Measurements from ENCODE around the gene MED12L.
"Not testable (repeated sequence)": the region's sequence is repeated elsewhere in the genome, so short reads cannot be mapped to it uniquely, and the experiment has no call there.

Gene MED12L

DNA sequence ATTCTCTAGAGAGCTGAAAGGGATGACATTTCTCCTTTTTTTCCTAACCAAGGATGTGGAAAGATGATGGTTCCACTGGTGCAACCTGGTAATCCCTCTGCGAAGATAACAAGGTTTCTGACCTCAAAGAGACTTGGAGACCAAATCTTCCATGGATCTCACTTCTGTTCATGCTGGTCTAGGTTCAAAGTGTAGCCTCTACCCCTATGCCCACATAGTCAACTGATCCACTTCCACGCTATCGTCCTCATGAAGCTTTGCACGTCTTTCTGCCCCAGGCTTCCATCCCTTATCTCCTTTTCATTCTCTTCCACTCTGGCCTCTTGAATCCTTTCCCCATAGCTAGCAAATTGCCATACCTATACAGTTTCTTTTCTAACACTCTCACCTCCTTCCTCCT lies 8.8 kb upstream of the MED12L start:
- TF ChIP-seq, protein P1, sequence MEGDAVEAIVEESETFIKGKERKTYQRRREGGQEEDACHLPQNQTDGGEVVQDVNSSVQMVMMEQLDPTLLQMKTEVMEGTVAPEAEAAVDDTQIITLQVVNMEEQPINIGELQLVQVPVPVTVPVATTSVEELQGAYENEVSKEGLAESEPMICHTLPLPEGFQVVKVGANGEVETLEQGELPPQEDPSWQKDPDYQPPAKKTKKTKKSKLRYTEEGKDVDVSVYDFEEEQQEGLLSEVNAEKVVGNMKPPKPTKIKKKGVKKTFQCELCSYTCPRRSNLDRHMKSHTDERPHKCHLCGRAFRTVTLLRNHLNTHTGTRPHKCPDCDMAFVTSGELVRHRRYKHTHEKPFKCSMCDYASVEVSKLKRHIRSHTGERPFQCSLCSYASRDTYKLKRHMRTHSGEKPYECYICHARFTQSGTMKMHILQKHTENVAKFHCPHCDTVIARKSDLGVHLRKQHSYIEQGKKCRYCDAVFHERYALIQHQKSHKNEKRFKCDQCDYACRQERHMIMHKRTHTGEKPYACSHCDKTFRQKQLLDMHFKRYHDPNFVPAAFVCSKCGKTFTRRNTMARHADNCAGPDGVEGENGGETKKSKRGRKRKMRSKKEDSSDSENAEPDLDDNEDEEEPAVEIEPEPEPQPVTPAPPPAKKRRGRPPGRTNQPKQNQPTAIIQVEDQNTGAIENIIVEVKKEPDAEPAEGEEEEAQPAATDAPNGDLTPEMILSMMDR (IDR thresholded peaks at IDR 0.05; ENCODE audit: control insufficient read depth, extremely low read depth, insufficient read depth): no peak

GRCh38 chr3:151081082-151081481 lies 4.4 kb upstream of the MED12L start:
- DNase-seq (ENCODE audit: low read depth); H3K4me3 ChIP-seq (ENCODE audit: low read depth, low read length): not testable (repeated sequence)

More for the DNA sequence above, 8.8 kb upstream of the MED12L start:
- H3K4me3 ChIP-seq (ENCODE audit: low read depth, low read length): no peak overlapping the region
- no peak for DNase-seq (ENCODE audit: low read depth)

DNA sequence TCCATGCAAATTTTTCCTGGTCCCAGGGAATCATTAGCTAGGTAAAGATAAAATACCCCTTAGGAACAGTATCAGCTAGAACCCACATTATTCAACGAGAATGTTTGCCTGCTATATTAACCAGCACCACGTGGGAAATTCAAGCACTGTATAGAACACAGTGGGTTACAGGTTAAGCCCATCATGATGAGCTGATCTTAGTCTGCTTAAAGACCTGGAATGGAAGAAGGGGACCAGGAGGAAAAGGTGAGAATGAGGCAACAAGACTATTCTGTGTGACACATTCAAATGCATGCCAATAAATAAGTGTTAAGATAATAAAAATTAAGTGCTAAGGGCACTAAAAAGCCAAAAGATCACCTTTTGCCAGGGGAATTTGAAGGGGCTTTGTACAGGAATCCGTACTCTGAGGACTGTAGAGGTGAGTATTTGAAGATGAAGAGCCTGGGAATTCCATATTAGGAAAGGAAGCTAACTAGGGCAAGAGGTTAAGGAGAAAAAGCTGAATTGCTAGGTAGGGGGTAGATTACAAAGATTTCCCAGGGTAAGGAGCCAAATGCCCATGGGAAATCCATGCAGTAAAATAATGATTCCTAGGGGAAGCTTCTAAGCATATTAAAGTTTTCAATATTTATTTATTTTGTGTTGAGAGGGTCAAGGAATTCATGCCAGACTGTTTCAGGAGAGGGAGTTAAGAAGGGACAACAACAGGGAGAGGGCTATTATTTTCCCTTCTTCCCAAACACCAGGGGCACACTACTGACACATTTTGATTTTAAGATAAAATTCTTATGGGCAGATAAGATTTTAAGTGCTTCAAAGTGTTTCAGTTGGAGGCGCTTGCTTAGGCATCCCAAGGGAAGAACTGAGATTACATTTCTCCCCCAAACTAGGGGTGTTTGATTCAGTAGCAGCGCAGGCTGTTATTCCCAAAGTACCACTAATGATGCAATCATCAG lies 2.3 kb upstream of the MED12L start:
- no peak for DNase-seq (ENCODE audit: low read depth)
- TF ChIP-seq, protein P1 (IDR thresholded peaks at IDR 0.05; ENCODE audit: control insufficient read depth, extremely low read depth, insufficient read depth): no peak
- no peak overlapping the region for H3K4me3 ChIP-seq (ENCODE audit: low read depth, low read length)

- peak overlapping the region; percentile 50; the same call in 1 of the 2 replicates for H3K4me3 ChIP-seq (ENCODE audit: low read depth, low read length)
- no peak for DNase-seq (ENCODE audit: low read depth)
- TF ChIP-seq, protein P1 (IDR thresholded peaks at IDR 0.05; ENCODE audit: control insufficient read depth, extremely low read depth, insufficient read depth): no peak
These were observed 604 bp upstream of the MED12L start for GRCh38 chr3:151084893-151085226.

DNA sequence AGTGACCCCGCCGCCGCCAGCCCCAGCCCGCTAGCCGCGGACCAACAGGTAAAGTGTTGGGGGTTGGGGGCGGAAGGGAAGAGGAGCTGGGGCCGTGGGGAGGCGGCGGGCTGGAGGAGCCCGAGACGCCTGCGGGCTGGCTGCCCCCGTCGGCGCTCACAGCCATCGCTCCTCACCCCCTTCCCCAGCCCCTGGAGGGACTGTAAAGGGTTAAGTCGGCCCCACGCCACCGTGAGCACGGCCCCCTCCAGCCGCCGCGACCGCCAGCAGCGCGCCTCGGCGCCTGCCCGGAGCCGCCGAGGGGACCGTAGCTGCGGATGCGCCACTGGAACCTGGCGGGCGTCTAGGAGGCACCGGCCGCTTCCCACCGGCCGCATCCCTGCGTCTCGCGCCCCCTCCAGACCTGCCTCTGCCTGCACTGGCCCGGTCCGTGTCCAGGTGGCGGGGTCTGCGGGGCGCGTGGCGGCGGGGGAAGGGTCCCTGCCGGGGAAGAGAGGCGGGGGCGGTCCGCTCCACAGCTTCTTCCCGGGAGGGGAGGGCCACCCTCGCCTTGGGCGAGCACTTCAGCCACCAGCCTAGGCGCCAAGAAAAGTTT lies 522 bp downstream of the MED12L start:
- H3K4me3 ChIP-seq (ENCODE audit: low read depth, low read length): peak overlapping the region; percentile 50
- no peak for DNase-seq (ENCODE audit: low read depth)
- TF ChIP-seq, protein P1 (IDR thresholded peaks at IDR 0.05; ENCODE audit: control insufficient read depth, extremely low read depth, insufficient read depth): no peak

- TF ChIP-seq, protein P1 (IDR thresholded peaks at IDR 0.05; ENCODE audit: control insufficient read depth, extremely low read depth, insufficient read depth): peak; percentile 65
- H3K4me3 ChIP-seq (ENCODE audit: low read depth, low read length): peak overlapping the region; percentile 50
- peak; percentile 63 for DNase-seq (ENCODE audit: low read depth)
These were observed 1.3 kb downstream of the MED12L start for GRCh38 chr3:151086484-151087456.

Data from LNCaP clone FGC (cell line).